Heart right ventricle (tissue), 16 donors: Measurements from ENCODE around the gene CFAP58. TPM values are rescaled to one million over a fixed set of nuclear protein-coding genes. Genes with fewer than 3 reads are reported as not detected.

Source experiments
- ATAC-seq, 8 donors: fragments of 200-7000 bp; cut with Tn5 transposase; one replicate each; pipeline ENCODE4 v1.9.1; 2020; ENCODE audit warnings: mild to moderate bottlenecking in 8 of 8, moderate library complexity in 8 of 8, moderate number of reproducible peaks in 1 of 8
- DNase-seq, 2 donors: peaks; one replicate each; pipeline ENCODE4 v3.0.0-alpha.2; 2020
- H3K27ac ChIP-seq, 10 donors: fragments of 200-600 bp; sonication (generic) in 2 of 10; one replicate each; pipeline versions ENCODE4 v1.5.0 to v1.8.0; 2020 to 2022; ENCODE audit warnings: mild to moderate bottlenecking in 3 of 10
- H3K27me3 ChIP-seq, 7 donors: fragments of 200-600 bp; one replicate each; pipeline ENCODE4 v1.8.0; 2021 to 2022; ENCODE audit warnings: mild to moderate bottlenecking in 2 of 7
- H3K36me3 ChIP-seq, 9 donors: fragments of 200-600 bp; sonication (generic) in 1 of 9; one replicate each; pipeline versions ENCODE4 v1.5.0 to v1.8.0; 2020 to 2022; ENCODE audit warnings: mild to moderate bottlenecking in 2 of 9
- H3K4me1 ChIP-seq, 9 donors: fragments of 200-600 bp; sonication (generic) in 1 of 9; one replicate each; pipeline versions ENCODE4 v1.5.0 to v1.8.0; 2020 to 2022; ENCODE audit warnings: mild to moderate bottlenecking in 4 of 9
- H3K4me3 ChIP-seq, 10 donors: fragments of 200-600 bp; sonication (generic) in 2 of 10; one replicate each; pipeline versions ENCODE4 v1.5.0 to v1.8.0; 2020 to 2022; ENCODE audit warnings: mild to moderate bottlenecking in 7 of 10, moderate library complexity in 2 of 10
- H3K9me3 ChIP-seq, 11 donors: fragments of 200-600 bp in 10 of 11; sonication (generic) in 2 of 11; one replicate each; pipeline versions ENCODE4 v1.5.0 to v1.8.0; 2013 to 2022; ENCODE audit warnings: mild to moderate bottlenecking in 2 of 11, control low read depth in 1 of 11, moderate library complexity in 1 of 11
- CTCF ChIP-seq, 9 donors: fragments of 200-600 bp; sonication (generic) in 2 of 9; IDR thresholded peaks; one replicate each; pipeline versions ENCODE4 v1.5.0 to v1.8.0; 2021 to 2022; ENCODE audit warnings: antibody characterized with exemption in 9 of 9, mild to moderate bottlenecking in 5 of 9, moderate library complexity in 1 of 9
- WGBS, 2 donors: extraction: QIAGEN DNeasy Blood & Tissue Kit; methylation state at CpG; one replicate each; pipeline ENCODE4 v1.1.7; 2013; ENCODE audit warnings: inconsistent platforms in 1 of 2; 5-methylcytosine and 5-hydroxymethylcytosine counted together
- intact Hi-C, 10 donors: fragments of 100-400 bp; cut with DNase I; formaldehyde crosslinking; loops; one replicate each; pipeline versions ENCODE4 v1.11.1 to v1.14.2; 2022
- polyA plus RNA-seq, 2 donors: library from polyadenylated mRNA; stranded (reverse); fragments of 200-250 nt; gene quantifications; one replicate each; pipeline ENCODE4 v1.2.3, GENCODE V29; 2013
- total RNA-seq, 10 donors: library from RNA; stranded (reverse); fragmentation: NEBNext Ultra II Directional in 3 of 10; extraction: Animal tissue kit (Norgen Biotek cat#: 25700) in 3 of 10; gene quantifications; one replicate each; pipeline versions ENCODE4 v1.2.1 to v1.2.4, GENCODE V29; 2021 to 2023
- donor health status: Arrhythmogenic right ventricular cardiomyopathy.
- donor health status: ischemic (EF 13 %, LVEDD 7.1; RV severe dilation, severe dysfunction).
- donor health status: healthy with polysubstance abuse.
- donor health status: DM: no; HTN: yes; CAD: no.
- donor health status: DM: no; HTN: no; CAD: no.
- donor health status: ischemic (EF 25% LVEDD 6.9; RV normal size, moderate dysfunction).
- donor health status: ischemic (EF 25% LVEDD 5.7; RV mildly dilated, moderate dysfunction).
- donor health status: healthy.
- donor health status: DM: yes; HTN: yes; CAD: no.
- donor health status: Ischemic cardiomyopathy.
- donor health status: ischemic (EF 35%, LVEDD 5.7; RV mildly dilated, moderate dysfunction).
- donor health status: nonischemic (EF 11% LVEDD 7.7; RV severe dilation, severe dysfunction).
- donor health status: DM: yes; HTN: yes; CAD: no.
- donor health status: PGD.
- donor health status: ischemic (EF 29% LVEDD 5.4; RV normal size, mild dysfunction).
- donor health status: nonischemic (EF 23%, LVEDD 6.1; RV moderate dilation, normal function).

Gene CFAP58
- total and polyA plus RNA-seq, 12 donors, result 0.58 to 5.8 (median 3.0) TPM

- Histone ChIP-seq H3K4me3 (peak overlapping the region in 1 of 10 donors; percentile 7), H3K9me3 (no peaks in the 10 kb centered on the region), H3K27me3 (no peaks in the 10 kb centered on the region), H3K27ac (peak overlapping the region; percentile 62 to 100 (median 99)), H3K36me3 (peaks cover 0 to 4% (median 0%) of the 10 kb centered on the region in 9 donors), H3K4me1 (peaks cover 74 to 100% (median 100%) of the 10 kb centered on the region in 9 donors)
- ATAC-seq, result no peak
- 90 to 96% methylated on average over 10 of the region's 10 CpGs for WGBS, 2 donors
- no peak for DNase-seq
- intact Hi-C loops, result loop anchor here in 1 of 10 donors (10.0 kb wide), 1 partner anchor 430 kb away; no protein-coding TSS in a partner anchor
- TF ChIP-seq CTCF (IDR thresholded peaks at IDR 0.05), result no peak
Observed at GRCh38 chr10:104324931-104325330, 28.7 kb upstream of the CFAP58 start.

GRCh38 chr10:104325436-104326435 lies 27.9 kb upstream of the CFAP58 start:
- H3K27ac ChIP-seq, result peak overlapping the region; percentile 62 to 100 (median 99)
- intact Hi-C loops, result loop anchor here in 1 of 10 donors (10.0 kb wide), 1 partner anchor 431 kb away; no protein-coding TSS in a partner anchor
- H3K9me3 ChIP-seq, result no peaks in the 10 kb centered on the region
- H3K27me3 ChIP-seq, result no peaks in the 10 kb centered on the region
- H3K4me1 ChIP-seq, result peaks cover 78 to 100% (median 100%) of the 10 kb centered on the region in 9 donors
- no peak for TF ChIP-seq CTCF (IDR thresholded peaks at IDR 0.05)
- peak overlapping the region in 6 of 10 donors; percentile 4 to 22 (median 14) for H3K4me3 ChIP-seq
- WGBS, 2 donors, result 44 to 51% methylated on average over 28 of the region's 28 CpGs
- ATAC-seq (peak in 2 of 8 donors; percentile 21 to 24), DNase-seq (peak in 1 of 2 donors; percentile 60)
- peaks cover 0 to 4% (median 0%) of the 10 kb centered on the region in 9 donors for H3K36me3 ChIP-seq

GRCh38 chr10:104326991-104327610 lies 26.5 kb upstream of the CFAP58 start:
- DNase-seq (no peak), ATAC-seq (no peak)
- H3K4me3 ChIP-seq, result peak overlapping the region in 4 of 10 donors; percentile 12 to 37 (median 34)
- no peaks in the 10 kb centered on the region for H3K9me3 ChIP-seq
- peaks cover 0 to 4% (median 0%) of the 10 kb centered on the region in 9 donors for H3K36me3 ChIP-seq
- no peak for TF ChIP-seq CTCF (IDR thresholded peaks at IDR 0.05)
- peak overlapping the region; percentile 90 to 100 (median 99) for H3K27ac ChIP-seq
- peaks cover 79 to 100% (median 100%) of the 10 kb centered on the region in 9 donors for H3K4me1 ChIP-seq
- 85% methylated on average over 9 of the region's 9 CpGs for WGBS, 2 donors
- H3K27me3 ChIP-seq, result no peaks in the 10 kb centered on the region
- intact Hi-C loops, result loop anchor here in 1 of 10 donors (10.0 kb wide), 1 partner anchor 432 kb away; no protein-coding TSS in a partner anchor
